ENCODE results near the gene TTC1. TPM values are rescaled to one million over a fixed set of nuclear protein-coding genes. Genes with fewer than 3 reads are reported as not detected.

TTC1 gene
- total RNA-seq, 2 experiments from 2014 or later: 53.6 to 54.3 TPM

DNA sequence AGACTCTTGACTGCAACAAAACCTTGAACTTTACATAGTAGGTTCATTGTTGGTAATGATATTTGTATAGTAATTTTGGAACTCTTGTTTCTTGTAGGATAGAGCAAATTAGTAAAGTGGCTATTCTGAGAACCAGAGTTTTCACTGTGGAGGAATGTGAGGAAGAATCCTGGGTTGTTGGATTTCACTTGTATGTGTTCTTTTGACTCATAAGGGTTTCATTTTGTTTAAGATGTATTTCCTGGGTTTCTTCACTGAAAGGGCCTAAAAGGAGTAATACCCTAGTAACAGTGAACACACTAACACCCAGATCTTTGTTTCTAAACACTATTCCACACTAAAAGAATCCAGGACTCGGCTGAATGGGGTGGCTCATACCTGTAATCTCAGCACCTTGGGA lies 20.1 kb downstream of the TTC1 start:
- H3K27me3 Mint-ChIP-seq: no peaks in the 10 kb centered on the region
- no peak overlapping the region for H3K4me3 Mint-ChIP-seq
- peaks cover 29% of the 10 kb centered on the region for H3K36me3 Mint-ChIP-seq
- H3K27ac Mint-ChIP-seq: no peak overlapping the region
- ChIA-PET CTCF (no interaction called here), POLR2A (no interaction called here)
- H3K9me3 Mint-ChIP-seq: no peaks in the 10 kb centered on the region
- no peak for DNase-seq
- intact Hi-C loops (cut with micrococcal nuclease): no loop called here
- peaks cover 16% of the 10 kb centered on the region for H3K4me1 Mint-ChIP-seq (ENCODE audit: low read depth)

DNA sequence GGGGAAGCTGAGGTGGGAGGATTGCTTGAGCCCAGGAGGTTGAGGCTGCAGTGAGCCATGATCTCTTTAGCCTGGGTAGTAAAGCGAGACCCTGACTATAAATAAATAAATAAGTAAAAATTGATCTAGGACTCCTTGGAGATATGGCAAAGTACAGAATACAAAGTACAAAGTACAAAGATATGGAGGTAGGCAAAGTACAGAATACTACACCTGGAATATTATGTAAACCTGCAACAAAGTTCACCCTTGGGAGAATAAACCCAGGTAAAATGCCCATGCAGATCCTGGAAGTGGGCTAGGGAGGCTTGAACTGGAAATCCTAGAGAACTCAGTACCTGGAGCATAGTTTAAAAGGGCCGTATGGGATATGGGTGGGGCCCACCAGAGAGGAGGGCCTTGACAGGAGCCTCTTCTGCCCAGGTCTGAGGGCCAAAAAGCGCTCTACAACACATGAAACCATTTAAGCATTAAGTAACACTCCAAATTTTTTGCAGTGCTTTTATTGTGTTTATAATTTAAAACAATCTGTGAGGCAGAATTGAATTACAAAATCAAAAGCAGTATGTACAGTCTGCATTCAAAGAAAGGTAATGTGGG lies 20.7 kb downstream of the TTC1 start:
- Mint-ChIP-seq H3K27ac (no peak overlapping the region), H3K27me3 (no peaks in the 10 kb centered on the region), H3K4me1 (ENCODE audit: low read depth) (peaks cover 14% of the 10 kb centered on the region), H3K36me3 (peaks cover 31% of the 10 kb centered on the region), H3K4me3 (no peak overlapping the region), H3K9me3 (no peaks in the 10 kb centered on the region)
- intact Hi-C loops (cut with micrococcal nuclease): no loop called here
- ChIA-PET POLR2A (no interaction called here), CTCF (interaction anchor here (2.2 kb wide), 1 partner anchor 8 kb away, joined by 12 read pairs; no protein-coding TSS in a partner anchor)
- DNase-seq: no peak

DNA sequence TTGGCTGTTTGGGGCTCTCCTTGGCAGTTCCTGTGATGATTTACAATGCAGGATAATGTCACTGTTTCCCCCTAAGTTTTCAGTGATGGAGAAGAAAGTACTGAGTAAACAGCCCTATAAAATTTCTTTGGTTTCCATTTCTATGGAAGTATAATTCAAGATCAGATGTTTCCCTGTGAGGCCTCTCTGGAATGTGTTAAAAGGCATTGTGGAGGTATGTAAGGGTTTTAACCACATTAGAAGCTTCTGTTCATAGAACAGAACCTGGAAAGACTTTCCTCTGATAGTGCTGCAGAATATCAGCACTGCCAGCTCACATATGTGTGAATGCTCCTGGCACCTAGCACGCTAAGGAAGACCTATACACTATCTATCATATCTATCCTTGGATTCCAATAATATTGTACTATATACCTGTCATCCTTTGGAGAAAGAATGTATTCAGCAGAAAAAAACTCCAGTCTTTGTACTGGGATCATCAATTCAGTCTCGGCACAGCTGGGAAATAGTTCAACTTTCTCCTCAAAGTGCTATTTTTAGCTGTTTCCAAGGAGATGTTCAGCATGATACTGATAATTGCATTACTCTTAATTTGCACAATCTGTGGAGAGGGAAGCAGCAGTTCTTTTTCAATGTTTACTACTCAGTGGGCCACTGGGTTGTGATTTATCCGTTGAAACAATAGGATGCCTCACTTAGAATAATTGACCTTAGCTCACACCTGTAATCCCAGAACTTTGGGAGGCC lies 21.9 kb downstream of the TTC1 start:
- Mint-ChIP-seq H3K27me3 (no peaks in the 10 kb centered on the region), H3K4me3 (no peak overlapping the region), H3K4me1 (ENCODE audit: low read depth) (peaks cover 11% of the 10 kb centered on the region), H3K27ac (no peak overlapping the region), H3K36me3 (peaks cover 36% of the 10 kb centered on the region), H3K9me3 (no peaks in the 10 kb centered on the region)
- DNase-seq: no peak
- intact Hi-C loops (cut with micrococcal nuclease): no loop called here
- POLR2A ChIA-PET: no interaction called here
- CTCF ChIA-PET: interaction anchor here (0.9 to 2.2 kb wide), 3 partner anchors 9 to 315 kb away, joined by 3 to 12 read pairs (median 3); no protein-coding TSS in a partner anchor

DNA sequence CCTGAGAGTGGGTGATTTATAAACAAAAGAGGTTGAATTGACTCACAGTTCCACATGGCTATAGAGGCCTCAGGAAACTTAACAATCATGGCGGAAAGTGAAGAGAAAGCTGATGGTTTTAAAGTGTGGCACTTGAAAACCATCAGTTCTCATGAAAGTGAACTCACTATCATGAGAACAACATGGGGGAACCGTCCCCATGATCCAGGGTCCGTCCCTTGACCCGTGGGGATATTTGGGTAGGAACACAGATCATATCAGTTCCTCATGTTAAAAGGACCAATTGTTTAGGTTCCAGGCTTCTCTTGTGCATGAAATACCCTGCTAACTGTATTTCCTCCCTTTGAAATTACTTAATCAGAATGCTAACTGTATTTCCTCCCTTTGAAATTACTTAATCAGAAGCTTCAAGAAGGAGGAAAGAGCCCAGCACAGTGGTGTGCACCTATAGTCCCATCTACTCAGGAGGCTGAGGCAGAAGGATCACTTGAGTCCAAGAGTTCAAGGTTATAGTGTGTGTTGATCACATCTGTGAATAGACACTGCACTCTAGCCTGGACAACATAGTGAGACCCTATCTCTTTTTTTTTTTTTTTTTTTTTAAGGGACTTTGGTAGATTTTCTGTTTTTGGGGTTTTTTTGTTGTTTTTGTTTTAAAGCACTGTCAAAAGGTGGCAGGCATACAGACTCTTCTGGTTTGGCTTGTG lies 24.8 kb downstream of the TTC1 start:
- H3K9me3 Mint-ChIP-seq: no peaks in the 10 kb centered on the region
- H3K27me3 Mint-ChIP-seq: no peaks in the 10 kb centered on the region
- peaks cover 5% of the 10 kb centered on the region for H3K4me1 Mint-ChIP-seq (ENCODE audit: low read depth)
- H3K27ac Mint-ChIP-seq: no peak overlapping the region
- peaks cover 41% of the 10 kb centered on the region for H3K36me3 Mint-ChIP-seq
- ChIA-PET CTCF (interaction anchor here (2.5 kb wide), 1 partner anchor 12 kb away, joined by 11 read pairs; no protein-coding TSS in a partner anchor), POLR2A (no interaction called here)
- intact Hi-C loops (cut with micrococcal nuclease): no loop called here
- no peak for DNase-seq
- no peak overlapping the region for H3K4me3 Mint-ChIP-seq

DNA sequence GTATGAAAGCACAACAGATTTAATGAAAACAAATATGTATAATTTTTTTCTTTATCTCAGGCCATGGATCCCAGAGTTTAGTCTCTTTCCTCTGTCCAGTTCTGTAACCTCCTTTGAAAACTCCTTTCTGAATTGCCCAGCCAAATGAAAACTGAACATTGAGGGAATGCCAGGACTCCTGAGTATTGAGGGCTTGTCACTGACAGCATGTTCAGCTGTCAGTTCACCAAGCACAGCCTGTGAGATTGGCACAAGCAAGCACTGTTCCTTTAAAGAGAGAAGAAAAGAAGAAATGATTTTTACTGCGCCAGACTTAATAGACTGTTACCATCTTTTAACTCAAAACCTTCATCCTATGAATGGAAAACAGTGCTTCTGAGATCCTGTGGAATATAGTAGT lies 27.3 kb downstream of the TTC1 start:
- ChIA-PET POLR2A (no interaction called here), CTCF (interaction anchor here (0.8 kb wide), 1 partner anchor 14 kb away, joined by 3 read pairs; no protein-coding TSS in a partner anchor)
- no peaks in the 10 kb centered on the region for H3K9me3 Mint-ChIP-seq
- no peaks in the 10 kb centered on the region for H3K4me1 Mint-ChIP-seq (ENCODE audit: low read depth)
- DNase-seq: no peak
- H3K36me3 Mint-ChIP-seq: peaks cover 33% of the 10 kb centered on the region
- H3K27me3 Mint-ChIP-seq: no peaks in the 10 kb centered on the region
- H3K4me3 Mint-ChIP-seq: no peak overlapping the region
- intact Hi-C loops (cut with micrococcal nuclease): no loop called here
- H3K27ac Mint-ChIP-seq: no peak overlapping the region

DNA sequence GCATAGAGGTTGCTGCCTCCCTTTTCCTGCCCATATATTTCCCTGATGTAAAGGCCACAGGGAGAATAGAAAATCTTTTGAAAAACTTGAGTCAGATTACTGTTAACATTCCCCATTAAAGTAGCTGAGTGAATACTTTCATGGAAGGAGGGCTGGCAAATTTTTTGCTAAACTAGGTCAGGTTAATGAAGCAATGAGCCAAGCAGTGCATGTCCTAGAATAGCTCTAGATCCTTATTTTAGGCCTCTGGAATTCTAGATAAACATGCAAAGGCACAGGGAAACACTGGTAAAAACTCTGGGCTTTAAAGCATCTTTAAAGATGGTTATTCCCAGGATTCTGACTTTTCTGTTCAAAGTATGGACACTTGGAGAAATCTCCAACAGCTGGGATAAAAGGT lies 27.9 kb downstream of the TTC1 start:
- ChIA-PET POLR2A (interaction anchor here (0.6 kb wide), 1 partner anchor 315 kb away, joined by 6 read pairs; no protein-coding TSS in a partner anchor), CTCF (interaction anchor here (0.8 kb wide), 1 partner anchor 15 kb away, joined by 3 read pairs; no protein-coding TSS in a partner anchor)
- Mint-ChIP-seq H3K27ac (no peak overlapping the region), H3K36me3 (peaks cover 33% of the 10 kb centered on the region), H3K27me3 (no peaks in the 10 kb centered on the region), H3K9me3 (no peaks in the 10 kb centered on the region), H3K4me1 (ENCODE audit: low read depth) (no peaks in the 10 kb centered on the region), H3K4me3 (no peak overlapping the region)
- intact Hi-C loops (cut with micrococcal nuclease): no loop called here
- DNase-seq: no peak

DNA sequence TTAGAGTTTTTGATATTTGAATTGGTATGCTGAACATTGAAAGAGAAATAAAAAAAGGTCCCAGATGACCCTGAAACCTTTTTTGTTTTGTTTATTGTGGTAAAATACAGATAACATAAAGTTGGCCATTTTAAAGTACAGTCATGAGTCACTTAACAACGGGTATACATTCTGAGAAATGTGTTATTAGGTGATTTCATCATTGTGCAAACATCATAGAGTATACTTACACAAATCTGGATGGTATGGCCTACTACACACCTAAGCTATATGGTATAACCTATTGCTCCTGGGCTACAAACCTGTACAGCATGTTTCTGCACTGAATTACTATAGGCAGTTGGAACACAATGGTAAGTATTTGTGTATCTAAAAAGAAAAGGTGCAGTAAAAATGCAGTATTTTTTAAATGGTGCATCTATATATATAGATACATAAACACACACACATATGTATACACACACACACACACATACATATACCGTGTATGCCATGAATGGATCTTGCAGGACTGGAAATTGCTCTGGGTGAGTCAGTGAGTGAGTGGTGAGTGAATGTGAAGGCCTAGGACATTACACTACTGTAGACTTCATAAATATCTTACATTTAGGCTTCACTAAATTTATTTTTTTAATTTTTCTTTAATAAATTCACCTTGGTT lies 31.0 kb downstream of the TTC1 start:
- H3K36me3 Mint-ChIP-seq: peaks cover 32% of the 10 kb centered on the region
- no peak for DNase-seq
- H3K9me3 Mint-ChIP-seq: no peaks in the 10 kb centered on the region
- POLR2A ChIA-PET: no interaction called here
- H3K27ac Mint-ChIP-seq: no peak overlapping the region
- H3K27me3 Mint-ChIP-seq: no peaks in the 10 kb centered on the region
- CTCF ChIA-PET: no interaction called here
- intact Hi-C loops (cut with micrococcal nuclease): no loop called here
- H3K4me3 Mint-ChIP-seq: no peak overlapping the region
- peaks cover 6% of the 10 kb centered on the region for H3K4me1 Mint-ChIP-seq (ENCODE audit: low read depth)

DNA sequence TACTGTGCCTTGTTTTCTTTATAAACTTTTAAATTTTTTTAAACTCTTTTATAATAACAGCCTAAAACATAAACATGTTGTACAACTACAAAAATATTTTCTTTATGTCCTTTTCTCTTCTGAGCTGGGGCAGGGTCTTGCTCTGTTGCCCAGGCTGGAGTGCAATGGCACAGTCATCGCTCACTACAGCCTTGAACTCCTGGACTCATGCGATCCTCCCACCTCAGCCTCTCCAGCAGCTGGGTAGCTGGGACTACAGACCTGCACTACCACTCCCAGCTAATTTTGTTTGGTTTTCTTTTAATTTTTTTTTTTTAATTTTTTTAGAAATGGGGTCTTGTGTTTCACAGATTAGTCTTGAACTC lies 31.5 kb downstream of the TTC1 start:
- Mint-ChIP-seq H3K27ac (no peak overlapping the region), H3K4me1 (ENCODE audit: low read depth) (peaks cover 6% of the 10 kb centered on the region), H3K36me3 (peaks cover 29% of the 10 kb centered on the region), H3K4me3 (no peak overlapping the region), H3K9me3 (no peaks in the 10 kb centered on the region), H3K27me3 (no peaks in the 10 kb centered on the region)
- POLR2A ChIA-PET: no interaction called here
- no peak for DNase-seq
- CTCF ChIA-PET: no interaction called here
- intact Hi-C loops (cut with micrococcal nuclease): no loop called here

DNA sequence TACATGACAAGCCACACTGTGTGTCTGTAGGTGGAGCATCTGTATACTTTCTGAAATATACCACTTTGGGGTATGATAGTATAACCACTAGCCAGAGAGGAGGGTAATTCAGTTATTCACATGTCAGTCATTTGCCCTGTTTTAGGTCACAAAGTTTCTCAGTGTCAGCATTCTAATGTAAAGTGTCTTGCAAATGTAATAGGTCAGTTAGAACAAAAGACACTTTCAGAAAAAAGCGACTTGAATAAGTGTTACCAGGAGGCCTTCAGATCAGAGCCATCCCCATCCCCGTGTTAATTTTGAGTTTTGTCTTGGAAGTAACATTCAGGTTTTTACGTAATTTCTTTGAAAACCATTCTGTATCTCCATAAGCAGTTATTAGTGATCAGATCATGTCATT lies 33.7 kb downstream of the TTC1 start:
- Mint-ChIP-seq H3K27ac (no peak overlapping the region), H3K27me3 (no peaks in the 10 kb centered on the region), H3K4me3 (no peak overlapping the region), H3K36me3 (peaks cover 29% of the 10 kb centered on the region), H3K9me3 (no peaks in the 10 kb centered on the region), H3K4me1 (ENCODE audit: low read depth) (peaks cover 6% of the 10 kb centered on the region)
- ChIA-PET POLR2A (no interaction called here), CTCF (no interaction called here)
- intact Hi-C loops (cut with micrococcal nuclease): no loop called here
- DNase-seq: no peak

DNA sequence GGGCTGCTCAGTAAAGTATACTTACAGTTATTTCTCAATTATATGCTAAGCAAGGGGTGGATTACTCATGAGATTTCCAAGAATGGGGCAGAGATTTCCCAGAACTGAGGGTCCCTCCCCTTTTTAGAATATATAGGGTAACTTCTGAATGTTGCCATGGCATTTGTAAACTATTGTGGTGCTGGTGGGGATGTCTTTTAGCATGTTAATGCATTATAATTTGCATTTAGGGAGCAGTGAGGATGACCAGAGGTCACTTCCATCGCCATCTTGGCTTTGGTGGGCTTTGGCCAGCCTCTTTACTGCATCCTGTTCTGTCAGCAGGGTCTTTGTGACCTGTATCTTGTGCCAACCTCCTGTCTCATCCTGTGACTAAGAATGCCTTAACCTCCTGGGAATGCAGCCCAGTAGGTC lies 35.5 kb downstream of the TTC1 start:
- Mint-ChIP-seq H3K27ac (no peak overlapping the region), H3K9me3 (no peaks in the 10 kb centered on the region), H3K36me3 (peaks cover 22% of the 10 kb centered on the region), H3K27me3 (no peaks in the 10 kb centered on the region), H3K4me1 (ENCODE audit: low read depth) (peaks cover 6% of the 10 kb centered on the region), H3K4me3 (no peak overlapping the region)
- ChIA-PET POLR2A (no interaction called here), CTCF (no interaction called here)
- DNase-seq: no peak
- intact Hi-C loops (cut with micrococcal nuclease): no loop called here

DNA sequence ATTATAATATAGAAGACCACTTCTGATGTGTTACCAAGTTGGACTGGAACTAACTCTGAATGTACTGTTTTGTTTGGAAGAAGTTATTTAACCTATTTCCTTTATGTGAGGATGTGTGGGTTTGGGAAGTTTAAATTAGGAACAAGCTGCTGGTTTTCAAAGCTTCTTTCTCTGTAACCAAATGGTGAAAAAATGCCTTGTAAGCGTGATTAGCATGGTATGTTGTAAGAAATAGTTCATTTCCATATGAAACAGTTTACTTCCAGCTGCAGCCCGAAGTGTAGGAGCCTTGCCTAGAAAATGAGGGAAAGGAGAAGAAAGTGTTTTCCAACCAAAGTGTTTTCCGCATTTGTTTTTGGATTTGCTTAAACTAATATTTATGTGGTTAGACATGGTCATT lies 36.0 kb downstream of the TTC1 start:
- Mint-ChIP-seq H3K27ac (no peak overlapping the region), H3K36me3 (peaks cover 26% of the 10 kb centered on the region), H3K9me3 (no peaks in the 10 kb centered on the region), H3K4me1 (ENCODE audit: low read depth) (peaks cover 6% of the 10 kb centered on the region), H3K27me3 (no peaks in the 10 kb centered on the region), H3K4me3 (no peak overlapping the region)
- intact Hi-C loops (cut with micrococcal nuclease): no loop called here
- CTCF ChIA-PET: interaction anchor here (1.6 kb wide), 1 partner anchor 23 kb away, joined by 3 read pairs; no protein-coding TSS in a partner anchor
- DNase-seq: no peak
- POLR2A ChIA-PET: no interaction called here

DNA sequence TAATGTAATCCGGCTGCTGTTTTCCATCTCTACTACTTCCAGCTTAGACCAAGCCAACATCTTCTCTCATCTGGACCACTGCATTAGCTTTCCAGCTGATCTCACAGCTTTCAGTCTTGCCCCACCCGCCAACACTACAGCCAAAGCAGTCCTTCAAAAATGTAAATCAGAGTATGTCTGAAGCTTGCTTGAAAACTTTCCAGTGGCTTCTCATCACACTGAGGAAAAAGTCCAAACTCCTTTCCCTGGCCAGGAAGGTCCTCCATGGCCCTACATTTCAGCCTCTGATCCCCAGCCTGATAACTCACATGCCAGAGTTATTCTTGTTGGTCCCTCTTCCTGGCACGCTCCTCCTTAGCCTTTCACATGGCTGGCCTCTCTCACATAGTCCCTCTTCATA lies 38.5 kb downstream of the TTC1 start:
- no peak for DNase-seq
- Mint-ChIP-seq H3K4me1 (ENCODE audit: low read depth) (peaks cover 6% of the 10 kb centered on the region), H3K27ac (no peak overlapping the region), H3K36me3 (peaks cover 35% of the 10 kb centered on the region), H3K4me3 (no peak overlapping the region), H3K9me3 (no peaks in the 10 kb centered on the region), H3K27me3 (no peaks in the 10 kb centered on the region)
- intact Hi-C loops (cut with micrococcal nuclease): no loop called here
- ChIA-PET POLR2A (no interaction called here), CTCF (no interaction called here)
